ENCODE data around the gene PDZK1. TPM values are rescaled to one million over a fixed set of nuclear protein-coding genes. Genes with fewer than 3 reads are reported as not detected.

Gene PDZK1
- total RNA-seq (under 1 TPM in 2 of 4 donors, not detected in 2; 0.36 to 0.52 TPM), polyA plus RNA-seq (1 to 10 TPM in 1 of 3 donors, under 1 TPM in 1, not detected in 1; 0.15 to 1.6 TPM)
- long read RNA-seq, donor 1: 0 reads
- long read RNA-seq, donor 2: 0 reads

DNA sequence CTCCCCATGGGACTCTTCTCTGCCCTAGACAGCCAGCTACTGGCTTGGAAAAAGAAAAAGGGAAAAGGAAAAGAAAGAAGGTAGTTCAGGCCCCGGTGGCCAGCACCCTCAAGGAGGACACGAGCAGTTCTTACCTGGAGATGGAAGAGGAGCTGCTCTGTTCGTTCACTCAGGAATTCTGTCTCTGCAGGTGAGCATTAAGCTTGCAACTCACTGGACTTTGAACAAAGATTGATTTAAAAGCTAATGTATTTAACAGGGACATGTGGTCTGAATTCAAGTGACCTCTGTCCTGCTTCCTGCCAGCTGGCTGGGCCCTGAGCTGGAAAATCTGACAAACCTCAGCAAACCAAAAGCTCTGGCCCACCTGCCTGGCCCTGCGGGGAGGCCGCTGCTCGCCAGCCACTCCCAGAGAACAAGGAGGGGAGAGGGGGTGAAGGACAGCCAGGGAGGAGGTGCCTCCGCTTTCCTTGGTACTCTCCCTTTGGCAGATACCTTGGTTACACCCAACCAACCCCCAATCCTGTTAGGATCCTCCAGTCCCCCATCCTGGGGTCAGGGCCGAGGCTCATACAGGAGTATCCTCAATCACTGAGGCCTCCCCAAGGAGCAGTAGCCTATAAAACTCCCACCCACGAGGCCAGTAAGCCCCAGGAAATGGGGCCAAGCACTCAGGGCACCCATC lies at the start of gene PDZK1:
Gene PDZK1 (minus strand): TSS at position 186 of the 685 bp plus-strand sequence. CDS start 19,347 bp downstream, outside the sequence.
- no peak within 1 kb of the TSS for H3K4me3 ChIP-seq
- no peaks in the 10 kb centered on the region for H3K27me3 ChIP-seq (ENCODE audit: insufficient read depth in 3 of 3, low read length in 2 of 3)
- TF ChIP-seq CTCF (IDR thresholded peaks at IDR 0.05): no peak
- H3K27ac ChIP-seq: no peak within 1 kb of the TSS
- no peaks in the 10 kb centered on the region for H3K9me3 ChIP-seq
- no peak for ATAC-seq
- no peaks in the 10 kb centered on the region for H3K36me3 ChIP-seq (ENCODE audit: insufficient read depth in 1 of 2, low read depth in 1 of 2)
- no peak for DNase-seq
- H3K4me1 ChIP-seq: no peaks in the 10 kb centered on the region
- intact Hi-C loops (cut with DNase I): no loop called here
- WGBS, 3 donors: 66 to 71% (median 68%) methylated on average over 9 of the region's 9 CpGs

DNA sequence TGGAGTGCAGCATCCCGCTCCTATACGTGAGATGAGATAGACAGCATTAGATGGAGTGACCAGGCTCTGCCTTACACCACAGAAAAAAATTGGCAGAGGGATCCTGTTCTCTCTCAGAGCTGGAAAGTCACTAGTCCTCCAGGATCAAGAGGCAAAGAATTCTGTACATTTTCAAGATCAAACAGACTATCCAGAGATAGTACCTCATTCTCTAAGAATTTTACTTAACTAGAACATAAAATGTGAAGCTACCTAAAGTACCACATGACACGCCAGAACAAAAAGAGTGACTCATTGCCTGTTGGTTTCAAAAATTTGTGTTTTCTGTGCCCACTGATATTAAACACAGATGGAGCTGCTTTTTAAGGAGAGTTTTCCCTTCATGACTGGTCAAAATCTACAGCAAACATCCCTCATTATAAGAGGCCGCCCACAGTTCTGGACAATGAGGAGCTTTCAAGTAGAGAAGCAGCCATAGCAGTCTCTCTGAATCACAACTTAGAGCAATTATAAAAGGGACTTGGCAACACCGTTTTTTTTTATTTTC lies 44.4 kb upstream of the PDZK1 start:
- Histone ChIP-seq H3K27me3 (ENCODE audit: insufficient read depth in 3 of 3, low read length in 2 of 3) (no peaks in the 10 kb centered on the region), H3K27ac (no peak overlapping the region), H3K36me3 (ENCODE audit: insufficient read depth in 1 of 2, low read depth in 1 of 2) (peaks cover 16 to 99% of the 10 kb centered on the region in 2 donors), H3K4me3 (no peak overlapping the region), H3K9me3 (no peaks in the 10 kb centered on the region), H3K4me1 (no peaks in the 10 kb centered on the region)
- ATAC-seq: no peak
- TF ChIP-seq CTCF (IDR thresholded peaks at IDR 0.05): no peak
- DNase-seq: no peak
- intact Hi-C loops (cut with DNase I): no loop called here
- WGBS, 3 donors: 79 to 88% (median 81%) methylated on average over 5 of the region's 5 CpGs

DNA sequence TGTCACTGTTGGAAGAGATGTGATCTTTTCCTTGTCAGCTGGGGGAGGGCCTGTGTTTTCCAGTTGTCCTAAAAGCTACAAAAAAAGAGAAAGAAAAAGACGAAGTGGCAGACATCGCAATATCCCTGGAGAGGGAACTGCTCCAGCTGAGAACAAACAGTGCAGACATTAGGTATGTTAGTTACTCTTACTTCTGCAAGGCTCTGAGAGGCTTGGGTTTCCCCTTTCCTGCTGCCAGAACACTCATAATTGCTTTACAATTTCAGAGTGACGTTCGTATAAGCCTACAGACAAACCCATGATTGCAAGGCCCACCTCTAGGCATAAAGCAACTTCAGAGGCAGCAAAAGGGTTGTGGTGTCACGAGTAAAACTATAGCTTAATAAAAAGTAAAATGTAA lies 43.3 kb upstream of the PDZK1 start:
- Histone ChIP-seq H3K4me1 (no peaks in the 10 kb centered on the region), H3K36me3 (ENCODE audit: insufficient read depth in 1 of 2, low read depth in 1 of 2) (peaks cover 16 to 99% of the 10 kb centered on the region in 2 donors), H3K4me3 (no peak overlapping the region), H3K9me3 (no peaks in the 10 kb centered on the region), H3K27me3 (ENCODE audit: insufficient read depth in 3 of 3, low read length in 2 of 3) (no peaks in the 10 kb centered on the region), H3K27ac (no peak overlapping the region)
- 74 to 81% (median 80%) methylated on average over 5 of the region's 5 CpGs for WGBS, 3 donors
- no peak for TF ChIP-seq CTCF (IDR thresholded peaks at IDR 0.05)
- intact Hi-C loops (cut with DNase I): no loop called here
- no peak for DNase-seq
- no peak for ATAC-seq

GRCh38 chr1:145747398-145748247 lies 40.5 kb upstream of the PDZK1 start:
- no peak overlapping the region for H3K4me3 ChIP-seq
- DNase-seq (no peak), ATAC-seq (no peak)
- TF ChIP-seq CTCF (IDR thresholded peaks at IDR 0.05): no peak
- H3K27me3 ChIP-seq (ENCODE audit: insufficient read depth in 3 of 3, low read length in 2 of 3): no peaks in the 10 kb centered on the region
- 83 to 88% (median 84%) methylated on average over 9 of the region's 9 CpGs for WGBS, 3 donors
- H3K9me3 ChIP-seq: no peaks in the 10 kb centered on the region
- intact Hi-C loops (cut with DNase I): no loop called here
- no peaks in the 10 kb centered on the region for H3K4me1 ChIP-seq
- H3K27ac ChIP-seq: no peak overlapping the region
- H3K36me3 ChIP-seq (ENCODE audit: insufficient read depth in 1 of 2, low read depth in 1 of 2): peaks cover 16 to 100% of the 10 kb centered on the region in 2 donors

Data from psoas muscle (tissue), 8 donors.